Osteocyte (in vitro differentiated cells): ENCODE measurements around the gene H2BW1. TPM values are rescaled to one million over a fixed set of nuclear protein-coding genes. Genes with fewer than 3 reads are reported as not detected.
A peak's percentile ranks its signal among the peaks of the same experiment; 100 is the strongest.
"Not testable (repeated sequence)": the region's sequence is repeated elsewhere in the genome, so short reads cannot be mapped to it uniquely, and the experiment has no call there.

Source experiments
- DNase-seq: peaks from one replicate; pipeline ENCODE4 v3.0.0; 2021; ENCODE audit warnings: mixed read lengths; ENCODE audit not compliant: unreplicated experiment; ENCODE audit errors: extremely low spot score
- H3K27ac Mint-ChIP-seq: one replicate; pipeline ENCODE4 v1.8.0; 2021; ENCODE audit warnings: mild to moderate bottlenecking, mixed read lengths; ENCODE audit not compliant: unreplicated experiment
- H3K27me3 Mint-ChIP-seq: one replicate; pipeline ENCODE4 v1.8.0; 2021; ENCODE audit warnings: mixed read lengths; ENCODE audit not compliant: unreplicated experiment
- H3K36me3 Mint-ChIP-seq: one replicate; pipeline ENCODE4 v1.8.0; 2021; ENCODE audit warnings: mixed read lengths; ENCODE audit not compliant: unreplicated experiment
- H3K4me1 Mint-ChIP-seq: one replicate; pipeline ENCODE4 v1.8.0; 2021; ENCODE audit warnings: mixed read lengths; ENCODE audit not compliant: unreplicated experiment
- H3K4me3 Mint-ChIP-seq: one replicate; pipeline ENCODE4 v1.8.0; 2021; ENCODE audit warnings: mild to moderate bottlenecking, moderate library complexity, mixed read lengths; ENCODE audit not compliant: unreplicated experiment
- H3K9me3 Mint-ChIP-seq: one replicate; pipeline ENCODE4 v1.8.0; 2021; ENCODE audit warnings: mixed read lengths; ENCODE audit not compliant: unreplicated experiment
- total RNA-seq: library from RNA; stranded (reverse); gene quantifications from 2 replicates; pipeline ENCODE4 v1.2.1, GENCODE V29; 2021
- TF ChIP-seq, protein P1 (sequence below): fragments of 200-600 bp; sonication (generic); IDR thresholded peaks from 2 replicates; pipeline ENCODE4 v1.5.0; 2021; ENCODE audit warnings: antibody characterized with exemption, mild to moderate bottlenecking, moderate library complexity

The H2BW1 gene
- total RNA-seq, 1 donor from 2014 or later, result not detected

DNA sequence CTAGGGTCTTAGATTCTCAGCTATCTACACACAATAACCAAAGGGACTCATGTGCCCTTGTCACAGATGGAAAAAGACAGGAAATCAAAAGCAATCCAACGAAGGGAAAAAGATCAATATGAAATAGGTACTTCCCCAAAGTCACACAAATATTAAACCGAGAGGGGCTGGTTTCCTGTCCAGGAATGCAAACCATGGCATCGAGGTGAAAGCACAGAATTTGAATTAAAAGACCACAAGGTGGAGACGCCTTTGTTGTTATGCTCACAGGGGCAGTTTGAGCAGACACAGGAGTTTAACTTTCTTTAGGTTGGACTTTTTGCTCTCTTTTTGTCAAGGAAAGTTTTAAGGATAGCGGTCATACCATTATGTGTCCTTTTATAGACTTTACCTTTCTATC lies 14.3 kb downstream of the H2BW1 start:
- Mint-ChIP-seq H3K27me3 (peaks cover 7% of the 10 kb centered on the region), H3K27ac (no peak overlapping the region), H3K4me3 (no peak overlapping the region), H3K36me3 (no peaks in the 10 kb centered on the region), H3K9me3 (peaks cover 10% of the 10 kb centered on the region), H3K4me1 (peaks cover 2% of the 10 kb centered on the region)
- peak; percentile 13 for DNase-seq
- TF ChIP-seq, protein P1, sequence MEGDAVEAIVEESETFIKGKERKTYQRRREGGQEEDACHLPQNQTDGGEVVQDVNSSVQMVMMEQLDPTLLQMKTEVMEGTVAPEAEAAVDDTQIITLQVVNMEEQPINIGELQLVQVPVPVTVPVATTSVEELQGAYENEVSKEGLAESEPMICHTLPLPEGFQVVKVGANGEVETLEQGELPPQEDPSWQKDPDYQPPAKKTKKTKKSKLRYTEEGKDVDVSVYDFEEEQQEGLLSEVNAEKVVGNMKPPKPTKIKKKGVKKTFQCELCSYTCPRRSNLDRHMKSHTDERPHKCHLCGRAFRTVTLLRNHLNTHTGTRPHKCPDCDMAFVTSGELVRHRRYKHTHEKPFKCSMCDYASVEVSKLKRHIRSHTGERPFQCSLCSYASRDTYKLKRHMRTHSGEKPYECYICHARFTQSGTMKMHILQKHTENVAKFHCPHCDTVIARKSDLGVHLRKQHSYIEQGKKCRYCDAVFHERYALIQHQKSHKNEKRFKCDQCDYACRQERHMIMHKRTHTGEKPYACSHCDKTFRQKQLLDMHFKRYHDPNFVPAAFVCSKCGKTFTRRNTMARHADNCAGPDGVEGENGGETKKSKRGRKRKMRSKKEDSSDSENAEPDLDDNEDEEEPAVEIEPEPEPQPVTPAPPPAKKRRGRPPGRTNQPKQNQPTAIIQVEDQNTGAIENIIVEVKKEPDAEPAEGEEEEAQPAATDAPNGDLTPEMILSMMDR, result no peak

- not testable (repeated sequence) for H3K27me3 Mint-ChIP-seq, H3K4me1 Mint-ChIP-seq, H3K4me3 Mint-ChIP-seq, H3K27ac Mint-ChIP-seq, H3K36me3 Mint-ChIP-seq, H3K9me3 Mint-ChIP-seq, DNase-seq
These were observed 30.0 kb downstream of the H2BW1 start for GRCh38 chrX:103983508-103983907.

GRCh38 chrX:103962411-103963278 lies 50.9 kb downstream of the H2BW1 start, which contains the start of gene TMSB15B:
TMSB15B (plus strand) TSS chrX:103962627.
- not testable (repeated sequence) for H3K4me1 Mint-ChIP-seq, H3K27me3 Mint-ChIP-seq, H3K36me3 Mint-ChIP-seq, H3K27ac Mint-ChIP-seq, H3K9me3 Mint-ChIP-seq, DNase-seq, H3K4me3 Mint-ChIP-seq

Other genes starting within 250 kb of the H2BW1 start
- 0.26 and 0.32 TPM in 2 replicates for gene PLP1, start 236.9 kb downstream of the H2BW1 start, total RNA-seq
- 2.0 and 2.4 TPM in 2 replicates for gene RAB9B, start 181.5 kb downstream of the H2BW1 start, total RNA-seq
- gene TMSB15B, start 51.1 kb downstream of the H2BW1 start, total RNA-seq, result 13.5 and 16.2 TPM in 2 replicates
- not detected in 2 replicates for gene H2BW2, start 26.2 kb upstream of the H2BW1 start, total RNA-seq
- gene TMSB15C, start 62.5 kb upstream of the H2BW1 start, total RNA-seq, result 3.9 and 6.8 TPM in 2 replicates
- 5.2 and 6.4 TPM in 2 replicates for gene ZCCHC18, start 98.8 kb upstream of the H2BW1 start, total RNA-seq
- 4.1 and 6.1 TPM in 2 replicates for gene SLC25A53, start 143.3 kb upstream of the H2BW1 start, total RNA-seq
- gene FAM199X, start 152.7 kb upstream of the H2BW1 start, total RNA-seq, result 11.2 and 11.7 TPM in 2 replicates
- gene ESX1, start 241.2 kb upstream of the H2BW1 start, total RNA-seq, result not detected in 2 replicates